NCI-H2081 treated with DMSO at 0.1 percent for 48 hours (cell line): Measurements from ENCODE around the gene RRP15.
"Not testable (repeated sequence)": the region's sequence is repeated elsewhere in the genome, so short reads cannot be mapped to it uniquely, and the experiment has no call there.

Source experiments
- DNase-seq: peaks from one replicate; lab custom pipeline; 2025; lab: John Stamatoyannopoulos, UW

The RRP15 gene

DNA sequence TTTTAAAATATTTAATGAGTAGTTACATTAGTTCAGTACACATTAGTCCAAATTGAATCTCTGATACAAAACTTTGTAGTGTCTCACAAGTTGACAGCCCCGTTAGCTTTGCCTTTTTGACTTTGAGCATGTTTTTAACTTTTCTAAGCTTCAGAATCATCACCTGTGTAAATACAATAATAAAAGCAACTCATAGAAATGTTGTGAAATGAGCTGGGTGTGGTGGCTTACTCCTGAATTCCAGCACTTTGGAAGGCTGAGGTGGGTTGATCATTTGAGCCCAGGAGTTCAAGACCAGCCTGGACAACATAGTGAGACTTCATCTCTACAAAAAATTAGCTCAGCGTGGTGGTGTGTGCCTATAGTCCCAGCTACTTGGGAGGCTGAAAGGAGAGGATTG is 11.1 kb downstream of the RRP15 start:
- no peak for DNase-seq

DNA sequence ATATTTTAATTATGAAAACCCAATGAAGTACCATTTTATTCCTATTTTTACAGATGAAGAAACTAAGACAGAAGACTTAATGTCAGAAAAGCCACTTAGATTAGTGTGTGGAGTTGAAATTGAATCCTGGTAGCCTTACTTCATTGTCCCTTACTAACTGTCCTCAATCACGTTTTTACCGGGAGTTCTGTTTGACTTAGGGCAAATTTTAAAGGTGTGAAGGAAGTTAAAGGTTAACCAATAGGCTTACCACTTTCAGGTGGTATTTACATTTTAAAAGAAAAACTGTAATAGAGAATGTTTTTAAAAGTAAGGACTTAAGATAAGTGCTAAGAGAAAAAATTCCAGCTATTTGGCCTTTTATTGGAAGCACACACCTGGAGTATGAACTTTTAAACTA is 12.4 kb downstream of the RRP15 start:
- no peak for DNase-seq

DNA sequence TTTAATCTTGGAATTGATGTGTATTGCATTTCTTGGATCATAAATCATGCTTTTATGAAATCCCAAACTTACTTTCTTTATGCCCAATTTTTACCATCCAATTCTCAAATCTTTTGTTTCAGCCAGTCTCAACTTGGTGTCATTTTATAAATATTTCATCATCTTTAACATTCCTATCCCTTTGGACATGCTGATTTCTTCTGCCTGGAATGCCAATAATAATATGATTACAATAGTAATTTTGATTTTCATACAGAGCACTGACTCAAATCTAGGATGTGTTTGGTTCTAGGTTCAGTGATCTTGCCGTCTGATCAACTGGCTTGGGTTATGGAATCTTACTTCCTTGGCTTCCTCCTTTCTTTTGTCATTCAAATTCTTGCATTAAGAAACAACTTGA is 12.8 kb downstream of the RRP15 start:
- no peak for DNase-seq

DNA sequence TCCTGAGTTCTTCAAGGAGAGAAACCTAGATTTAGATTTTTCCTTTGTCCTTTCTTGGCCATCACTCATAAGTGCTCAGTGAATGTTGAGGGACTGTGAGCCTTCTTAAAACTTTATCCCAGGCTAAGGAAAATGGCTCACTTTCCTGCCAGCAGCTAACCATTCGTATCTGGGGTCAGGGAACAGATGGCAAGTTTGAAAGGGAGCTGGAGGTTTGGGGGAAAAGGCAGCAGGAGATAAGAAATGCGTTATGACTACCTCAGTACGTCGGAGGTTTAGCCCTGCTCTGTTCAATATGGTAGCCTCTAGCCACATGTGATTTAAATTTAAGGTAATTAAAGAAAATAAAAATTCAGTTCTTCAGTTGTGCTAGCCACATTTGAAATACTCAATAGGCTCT is 13.3 kb downstream of the RRP15 start:
- DNase-seq: no peak

DNA sequence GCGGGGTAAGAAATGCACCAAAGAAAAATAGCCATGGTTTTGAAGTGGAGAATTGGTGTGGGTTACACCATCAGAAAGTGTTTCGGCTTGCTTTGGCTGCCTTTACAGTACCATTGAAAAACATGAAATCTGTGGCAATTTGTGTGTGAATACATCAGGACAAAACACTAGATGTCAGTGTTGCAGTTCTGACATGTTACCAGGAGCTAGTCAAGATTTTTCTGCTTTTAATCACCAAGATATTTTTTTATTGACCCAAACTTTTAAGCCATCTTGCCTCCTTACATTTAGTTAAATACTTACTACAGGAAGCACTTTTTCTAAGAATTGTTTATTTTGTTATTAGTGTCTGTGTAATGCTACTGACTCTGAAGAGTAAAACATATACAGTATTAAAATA is 14.3 kb downstream of the RRP15 start:
- DNase-seq: peak; percentile 26

DNA sequence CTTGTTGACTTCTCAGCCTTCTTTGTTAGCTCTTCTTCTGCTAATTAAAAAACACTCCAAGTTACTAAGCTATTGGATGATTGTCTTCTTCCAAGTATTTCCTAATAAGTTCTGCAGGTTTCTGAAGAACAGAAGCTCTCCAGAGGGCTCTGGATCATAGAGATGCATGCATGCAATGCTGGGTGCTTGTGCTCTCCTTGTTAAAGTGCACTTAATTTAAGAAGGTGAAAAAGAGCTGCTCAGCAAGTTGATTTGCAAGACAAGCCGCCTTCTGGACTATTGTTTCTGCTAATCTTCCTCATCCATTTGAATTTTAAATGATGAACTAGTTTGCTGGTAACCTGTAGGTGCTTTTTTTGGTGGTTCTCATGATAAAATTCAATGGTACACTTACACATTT is 16.1 kb downstream of the RRP15 start:
- no peak for DNase-seq

DNA sequence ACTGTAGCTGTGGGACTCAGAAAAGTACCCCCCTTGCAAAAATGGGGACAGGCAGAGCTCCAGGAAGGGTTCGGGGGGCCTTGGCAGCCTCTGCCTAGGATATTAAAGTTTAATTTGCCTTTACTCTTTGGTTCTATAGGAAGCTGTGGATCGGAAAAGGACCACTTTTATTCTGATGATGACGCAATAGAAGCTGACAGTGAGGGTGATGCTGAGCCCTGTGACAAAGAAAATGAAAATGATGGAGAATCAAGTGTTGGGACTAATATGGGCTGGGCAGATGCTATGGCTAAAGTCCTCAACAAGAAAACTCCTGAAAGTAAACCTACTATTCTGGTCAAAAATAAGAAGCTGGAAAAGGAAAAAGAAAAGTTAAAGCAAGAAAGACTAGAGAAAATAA is 17.1 kb downstream of the RRP15 start:
- no peak for DNase-seq

DNA sequence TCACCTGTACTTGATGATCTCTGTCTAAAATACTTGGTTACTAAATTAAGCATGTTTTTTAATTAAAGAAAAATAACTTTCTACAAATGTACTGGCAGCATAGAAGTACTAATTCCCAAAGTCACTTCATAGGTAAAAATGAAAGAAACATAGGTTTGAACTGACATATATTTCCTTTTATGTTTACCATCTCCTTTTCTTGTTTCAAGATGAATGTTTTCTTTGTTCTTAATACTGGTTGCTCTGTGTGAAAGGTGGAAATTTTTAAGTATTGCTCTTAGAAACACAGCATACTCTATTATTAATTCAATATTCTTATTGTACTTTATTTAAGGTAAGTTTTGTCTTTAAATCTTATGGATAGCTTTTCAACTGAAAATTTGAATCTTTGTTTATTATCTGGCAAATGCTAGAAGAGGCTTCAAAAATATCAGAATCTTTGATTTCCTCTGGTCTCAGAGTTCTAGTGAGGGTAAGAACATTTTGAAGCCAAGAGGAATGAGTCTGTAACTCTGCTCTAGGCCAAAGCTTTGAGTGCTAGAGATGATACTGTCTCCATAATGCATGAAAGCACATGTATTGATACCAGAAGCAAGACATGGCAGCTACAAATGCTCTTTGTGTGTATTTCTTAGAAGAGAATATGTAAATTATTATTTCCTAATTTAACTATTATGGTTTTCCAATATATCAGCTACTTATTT is 18.2 kb downstream of the RRP15 start:
- DNase-seq: no peak

DNA sequence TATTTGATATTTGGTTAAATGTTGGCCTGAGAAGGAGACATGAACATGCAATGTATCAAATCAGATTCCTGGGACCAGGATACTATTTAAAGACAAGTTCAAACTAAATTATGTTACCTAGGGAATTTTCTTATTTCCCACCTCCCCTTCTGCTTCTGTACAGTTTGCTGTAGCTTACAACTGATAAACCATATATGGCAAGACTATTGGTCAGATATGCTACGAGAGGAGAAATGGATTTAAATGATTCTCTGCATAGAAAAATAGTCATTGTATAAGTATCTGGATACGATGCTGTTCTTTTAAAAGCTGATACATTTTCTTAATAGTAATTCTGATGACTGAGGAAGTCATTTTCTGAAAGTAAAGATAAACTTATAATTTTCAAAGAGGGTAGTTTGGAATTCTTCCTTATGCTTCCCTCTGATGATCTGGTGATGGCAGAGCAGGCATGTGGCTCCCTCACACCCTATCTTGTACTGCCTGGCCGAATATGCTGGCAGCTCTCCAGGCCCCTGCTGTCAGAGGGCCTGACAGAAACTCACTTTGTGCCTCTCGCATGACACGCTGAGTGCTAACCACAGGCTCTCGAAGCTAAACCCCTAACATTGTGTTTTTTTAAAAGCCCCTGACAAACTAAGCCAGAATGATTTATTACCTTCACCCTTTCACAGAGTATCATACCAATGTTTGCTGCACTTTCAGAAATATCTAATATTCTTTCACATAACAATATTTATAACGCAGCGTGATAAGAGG is 19.4 kb downstream of the RRP15 start:
- peak; percentile 76 for DNase-seq

DNA sequence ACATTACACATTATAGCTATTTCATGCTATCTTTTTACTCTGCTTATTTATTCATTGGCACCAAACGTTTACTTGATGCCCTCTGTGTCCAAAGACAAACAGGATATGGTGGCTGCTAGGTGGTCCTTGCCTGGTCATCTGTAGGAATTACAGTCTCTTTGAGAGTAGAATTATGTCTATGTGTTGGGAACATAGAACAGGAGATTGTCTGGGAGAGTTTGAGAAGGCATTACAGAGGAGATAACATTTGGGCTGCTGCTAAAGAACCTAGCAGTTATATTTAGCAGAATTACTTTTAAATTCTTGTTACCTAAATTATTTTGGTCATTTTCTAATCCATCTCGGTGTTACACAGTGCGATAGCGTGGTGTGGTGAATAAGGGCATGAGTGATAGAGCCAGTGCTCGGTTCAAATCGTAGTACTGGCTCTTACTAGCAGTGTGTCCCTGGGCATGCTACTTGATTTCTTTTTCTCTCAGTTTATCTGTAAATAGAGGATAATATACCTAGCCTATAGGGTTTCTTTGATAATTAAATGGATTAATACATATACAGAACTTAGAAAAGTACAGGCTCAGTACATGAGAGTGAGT is 20.5 kb downstream of the RRP15 start:
- DNase-seq: no peak

DNA sequence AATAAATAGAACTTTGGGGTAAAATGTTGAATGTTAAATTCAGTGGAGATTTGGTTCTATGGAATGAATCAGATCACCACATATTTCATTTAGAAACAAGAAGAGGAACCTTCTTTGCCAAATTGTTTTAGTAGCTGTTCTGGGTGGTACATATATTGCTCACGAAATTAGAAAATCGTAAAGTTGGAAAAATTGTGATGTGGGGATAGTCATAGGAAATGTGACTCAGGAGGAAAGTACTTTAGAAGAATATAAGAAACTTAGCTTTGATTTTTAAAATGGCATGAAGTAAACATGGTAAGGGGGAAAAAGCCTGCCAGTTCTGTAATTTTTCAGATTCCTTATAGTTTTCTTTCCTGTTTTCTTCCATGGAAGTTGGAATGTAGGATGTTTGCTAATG is 27.4 kb downstream of the RRP15 start:
- DNase-seq: no peak

DNA sequence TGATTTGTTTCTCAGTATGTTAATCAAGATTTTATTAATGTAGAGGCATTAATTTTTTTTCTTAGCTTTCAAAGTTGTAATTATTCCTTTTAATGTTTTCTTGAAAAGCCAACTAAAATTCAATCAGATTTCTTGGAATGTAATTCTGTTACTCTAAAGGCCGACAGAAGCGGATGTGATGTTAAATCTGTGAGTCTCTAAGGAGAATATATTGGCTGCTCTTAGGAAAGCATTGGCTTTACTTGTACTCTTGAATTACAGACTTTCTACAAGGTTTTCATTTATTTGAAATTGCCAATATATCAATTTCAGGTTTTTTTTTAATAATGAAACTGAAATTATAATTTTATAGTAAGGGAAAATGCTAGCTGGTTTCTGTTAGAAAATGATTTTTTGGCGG is 29.2 kb downstream of the RRP15 start:
- no peak for DNase-seq

DNA sequence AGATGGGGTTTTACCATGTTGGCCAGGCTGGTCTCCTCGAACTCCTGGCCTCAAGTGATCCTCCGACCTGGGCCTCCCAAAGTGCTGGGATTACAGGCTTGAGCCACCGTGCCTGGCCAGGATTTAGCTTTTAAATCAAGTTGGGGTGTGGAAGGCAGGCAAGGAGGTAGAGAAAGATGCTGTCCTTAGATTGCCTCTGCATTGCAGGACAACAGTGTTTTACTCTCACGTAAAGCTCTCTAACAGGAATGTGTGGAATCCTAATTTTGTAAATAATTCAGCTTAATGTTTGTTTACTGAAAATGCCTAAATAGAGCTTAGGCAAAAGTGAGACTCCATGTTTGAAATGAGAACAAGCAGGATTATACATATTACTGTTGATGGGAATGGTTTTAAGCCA is 30.5 kb downstream of the RRP15 start:
- DNase-seq: no peak

DNA sequence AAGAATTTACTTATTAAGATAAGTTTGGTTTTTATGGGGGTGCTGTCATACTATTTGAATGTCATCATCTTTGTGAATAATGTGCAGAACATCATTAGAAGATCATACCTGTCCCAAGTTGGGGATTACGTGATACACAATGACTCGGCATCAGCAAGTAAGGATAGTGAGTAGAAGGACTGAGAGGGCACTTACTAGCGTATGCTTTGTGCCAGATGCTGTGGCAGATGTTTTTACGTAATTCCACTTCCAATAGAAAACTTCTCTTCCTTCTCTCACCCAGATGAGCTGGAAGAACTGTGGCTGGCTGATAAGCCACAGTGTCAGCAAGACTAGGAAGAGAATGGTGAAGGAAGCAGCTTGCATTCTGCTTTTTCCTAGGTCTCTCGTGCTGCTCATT is 32.0 kb downstream of the RRP15 start:
- no peak for DNase-seq

DNA sequence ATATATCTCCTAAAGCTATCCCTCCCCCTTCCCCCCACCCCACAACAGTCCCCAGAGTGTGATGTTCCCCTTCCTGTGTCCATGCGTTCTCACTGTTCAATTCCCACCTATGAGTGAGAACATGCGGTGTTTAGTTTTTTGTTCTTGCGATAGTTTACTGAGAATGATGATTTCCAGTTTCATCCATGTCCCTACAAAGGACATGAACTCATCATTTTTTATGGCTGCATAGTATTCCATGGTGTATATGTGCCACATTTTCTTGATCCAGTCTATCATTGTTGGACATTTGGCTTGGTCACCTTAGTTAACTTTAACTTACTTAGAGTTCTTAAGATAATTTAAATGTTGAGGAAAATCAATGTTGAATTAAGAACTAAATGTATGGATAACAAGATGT is 35.1 kb downstream of the RRP15 start:
- not testable (repeated sequence) for DNase-seq

DNA sequence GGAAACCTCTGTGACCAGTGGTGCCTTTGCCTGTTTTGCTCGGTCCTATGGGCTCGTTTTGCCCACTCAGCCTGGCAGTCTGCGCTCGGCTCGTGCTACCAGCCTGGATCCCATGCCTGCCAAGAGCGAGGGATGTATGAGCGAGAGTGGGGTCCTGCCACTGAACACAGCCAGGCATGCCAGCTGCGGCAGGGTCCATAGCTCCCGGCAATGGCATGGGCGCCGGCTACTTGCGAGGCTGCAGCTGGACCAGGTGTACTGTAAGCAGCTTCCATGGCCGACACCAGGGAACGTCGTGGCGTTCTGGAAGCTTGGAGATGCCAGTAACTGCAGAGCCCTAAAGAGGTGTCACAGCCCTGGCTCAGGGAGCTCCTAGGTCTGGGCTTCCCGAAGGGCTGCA is 37.7 kb downstream of the RRP15 start:
- no peak for DNase-seq

DNA sequence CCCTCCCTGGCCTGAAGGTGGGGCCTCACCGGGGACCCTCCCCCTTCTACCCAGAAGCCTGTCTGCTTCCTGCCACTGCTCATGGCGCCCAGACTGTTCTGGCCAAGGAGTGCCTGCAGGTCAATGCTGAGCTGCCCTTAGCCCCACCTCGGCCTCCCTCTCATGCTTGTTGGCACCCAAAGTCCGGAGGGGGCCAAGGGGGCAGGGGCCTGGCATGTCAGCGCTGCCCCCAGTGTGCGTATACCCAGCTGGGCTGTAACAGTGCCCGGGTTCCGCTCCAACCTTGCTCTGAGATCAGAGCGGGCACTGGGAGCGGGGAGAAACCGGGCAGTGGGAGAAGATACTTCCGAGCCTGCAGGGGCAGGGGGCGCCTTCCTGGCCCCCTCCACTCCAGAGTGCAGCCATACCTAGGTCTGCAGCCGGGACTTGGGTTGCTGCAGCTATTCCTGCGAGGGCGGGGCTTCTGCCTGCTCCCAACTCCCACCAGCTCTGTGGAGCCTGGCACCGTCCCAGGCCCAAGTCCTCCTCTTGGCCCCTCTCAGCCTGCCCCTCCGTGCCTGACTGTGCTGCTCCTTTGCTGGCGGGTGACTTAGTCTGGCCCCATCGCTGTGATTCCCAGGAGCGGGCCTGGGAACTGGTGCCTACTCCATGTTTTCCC is 38.6 kb downstream of the RRP15 start:
- DNase-seq: no peak

DNA sequence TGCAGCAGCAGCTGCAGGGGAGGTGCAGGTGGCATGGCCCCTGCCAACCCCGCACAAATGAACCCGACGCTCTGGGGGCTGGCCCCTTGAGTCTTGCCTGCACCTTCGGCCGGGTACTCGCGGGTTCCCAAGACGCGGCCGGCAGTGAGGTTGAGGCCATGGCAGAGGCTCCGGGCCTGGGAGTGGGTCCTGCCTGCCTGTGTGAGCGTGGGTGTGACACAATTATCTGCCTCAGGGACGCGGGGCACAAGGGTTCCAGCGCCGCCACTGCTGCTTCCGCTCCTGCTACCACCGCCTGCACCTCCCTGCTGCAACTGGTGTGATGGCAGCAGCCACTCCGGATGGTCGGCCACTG is 39.1 kb downstream of the RRP15 start:
- no peak for DNase-seq

DNA sequence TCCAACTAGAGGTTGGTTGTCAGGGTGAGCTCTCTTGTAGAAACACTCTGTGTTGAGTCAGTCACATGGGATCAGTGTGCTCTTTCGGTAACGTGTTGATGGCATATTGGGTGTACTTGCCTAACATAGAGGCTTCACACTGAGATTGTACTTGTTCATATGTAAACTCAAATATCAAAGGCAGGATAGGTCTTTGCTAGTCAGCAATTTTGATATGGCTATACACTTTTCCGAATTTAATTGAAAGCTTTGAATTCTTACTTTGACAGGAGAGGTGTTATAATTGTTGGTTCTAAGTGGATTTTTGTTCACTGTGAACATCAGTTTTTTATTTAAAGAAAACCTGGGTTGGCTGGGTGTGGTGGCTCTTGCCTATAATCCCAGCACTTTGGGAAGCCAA is 43.7 kb downstream of the RRP15 start:
- no peak for DNase-seq

DNA sequence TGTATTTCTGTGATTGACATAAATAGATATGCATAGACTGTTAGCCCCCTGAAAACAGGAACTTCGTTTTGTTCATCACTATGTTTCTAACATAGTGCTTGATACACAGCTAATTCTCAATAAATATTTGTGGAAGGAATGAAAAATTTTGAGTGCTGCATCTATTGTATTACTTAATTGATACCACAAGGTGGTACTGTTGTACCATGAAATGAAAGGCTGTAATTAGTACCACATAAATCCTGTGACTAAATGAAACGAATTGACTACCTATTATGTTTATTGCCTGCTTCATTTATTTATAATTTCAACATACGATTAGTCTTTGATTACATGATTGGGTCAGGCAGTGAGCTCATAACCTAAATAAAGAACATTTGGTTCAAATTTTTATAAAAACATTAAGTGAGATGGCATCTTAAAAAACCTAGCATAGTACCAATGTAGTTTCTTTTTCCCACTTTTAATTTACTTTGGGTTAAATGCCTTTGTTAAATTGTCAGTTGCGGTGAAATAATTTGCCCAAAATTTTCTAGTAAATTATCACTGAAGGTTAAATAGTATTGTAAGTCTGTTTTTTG is 45.0 kb downstream of the RRP15 start:
- peak; percentile 54 for DNase-seq

DNA sequence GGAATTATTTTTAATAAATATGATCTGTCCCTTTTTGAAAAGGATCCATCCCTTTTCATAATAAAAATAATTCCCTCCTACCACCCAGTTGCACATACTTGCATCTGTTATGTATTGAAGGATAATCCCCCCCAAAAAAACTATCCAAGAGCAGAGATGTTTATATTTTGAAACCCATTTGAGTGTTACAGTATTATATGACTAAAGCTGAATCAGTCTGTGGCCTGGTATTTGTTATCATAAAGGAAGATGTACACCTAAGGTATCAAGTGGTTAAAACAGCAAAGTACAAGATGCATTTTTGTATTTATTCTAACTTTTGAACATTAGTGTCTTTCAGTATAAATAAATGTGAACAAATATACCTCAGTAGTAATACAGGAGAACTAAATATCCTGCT is 47.3 kb downstream of the RRP15 start:
- no peak for DNase-seq

DNA sequence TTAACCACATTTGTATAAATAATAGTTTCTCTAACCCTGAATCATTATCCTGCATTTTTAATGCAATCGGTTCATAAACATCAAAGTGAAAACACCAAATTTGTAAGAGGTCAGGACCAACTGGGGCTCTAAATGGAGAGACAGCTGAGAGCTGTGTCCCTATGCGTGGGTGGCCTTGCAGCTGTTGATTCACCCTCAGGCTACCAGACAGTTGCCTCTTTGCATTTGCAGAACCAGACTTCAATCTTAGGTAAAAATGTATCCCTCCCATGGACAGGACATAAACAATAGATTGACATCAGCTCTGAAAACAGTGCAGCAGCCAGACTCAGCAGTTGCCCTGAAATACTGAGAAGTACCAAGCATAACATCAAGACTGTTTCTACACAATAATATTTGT is 51.2 kb downstream of the RRP15 start:
- peak; percentile 76 for DNase-seq
